Fibroblast of mammary gland (primary cell): ENCODE measurements around the gene ACOT13.
"Not testable (repeated sequence)": the region's sequence is repeated elsewhere in the genome, so short reads cannot be mapped to it uniquely, and the experiment has no call there.

Experiments used
- DNase-seq: peaks from one replicate; pipeline ENCODE4 v3.0.0-alpha.2; 2010; ENCODE audit warnings: low read depth
- H3K4me3 ChIP-seq: 2 replicates; pipeline ENCODE4 v1.5.1; 2011; ENCODE audit warnings: low read depth, mild to moderate bottlenecking, low read length, moderate library complexity; ENCODE audit not compliant: control insufficient read depth
- CTCF ChIP-seq: conservative IDR thresholded peaks from 2 replicates; pipeline ENCODE4 v1.5.1; 2011; ENCODE audit warnings: low read depth, low read length, inconsistent platforms; ENCODE audit not compliant: control insufficient read depth, insufficient read depth

Gene ACOT13

GRCh38 chr6:24744911-24745310 is 78.0 kb downstream of the ACOT13 start:
- TF ChIP-seq CTCF, result no peak
- DNase-seq, result no peak

GRCh38 chr6:24749297-24749696 is 82.4 kb downstream of the ACOT13 start:
- H3K4me3 ChIP-seq, result no peak overlapping the region
- TF ChIP-seq CTCF, result no peak
- no peak for DNase-seq

More at GRCh38 chr6:24744911-24745310, 78.0 kb downstream of the ACOT13 start:
- no peak overlapping the region for H3K4me3 ChIP-seq

- not testable (repeated sequence) for DNase-seq, H3K4me3 ChIP-seq
Measured at GRCh38 chr6:24750878-24751277, 84.0 kb downstream of the ACOT13 start.

- H3K4me3 ChIP-seq, result no peak overlapping the region
- no peak for TF ChIP-seq CTCF
- DNase-seq, result no peak
Measured at GRCh38 chr6:24752503-24752902, 85.6 kb downstream of the ACOT13 start.

- no peak for DNase-seq
- no peak for TF ChIP-seq CTCF
Measured at GRCh38 chr6:24752917-24753492, 86.1 kb downstream of the ACOT13 start.

GRCh38 chr6:24753545-24753944 is 86.7 kb downstream of the ACOT13 start:
- no peak overlapping the region for H3K4me3 ChIP-seq
- TF ChIP-seq CTCF, result no peak
- DNase-seq, result no peak

More at GRCh38 chr6:24752917-24753492, 86.1 kb downstream of the ACOT13 start:
- no peak overlapping the region for H3K4me3 ChIP-seq

GRCh38 chr6:24754378-24754777 is 87.5 kb downstream of the ACOT13 start:
- not testable (repeated sequence) for DNase-seq, H3K4me3 ChIP-seq
